Panc1 (cell line): ENCODE measurements around the gene EGFLAM. TPM values are rescaled to one million over a fixed set of nuclear protein-coding genes. Genes with fewer than 3 reads are reported as not detected.

Source experiments
- ATAC-seq: fragments of 200-7000 bp; cut with Tn5 transposase; 2 replicates; pipeline ENCODE4 v1.9.1; 2020; ENCODE audit warnings: mild to moderate bottlenecking, moderate library complexity
- BruUV-seq: library from RNA; stranded (reverse); fragments of 400-500 nt; replicated peaks from 2 replicates; lab custom pipeline; 2021; lab: Mats Ljungman, UMichigan
- CTCF ChIA-PET: fragments of 300-600 bp; sonication (Branson Sonifier 250); formaldehyde crosslinking; loops from one replicate; lab custom pipeline; 2022; ENCODE audit warnings: antibody characterized with exemption; lab: Charles Lee
- POLR2A ChIA-PET: fragments of 300-600 bp; sonication (Branson Sonifier 250); formaldehyde crosslinking; loops from one replicate; lab custom pipeline; 2022; ENCODE audit warnings: antibody characterized with exemption; lab: Charles Lee
- DNase-seq: peaks from one replicate; pipeline ENCODE4 v3.0.0-alpha.2; 2010; ENCODE audit warnings: low read depth, low spot score
- H3K27ac ChIP-seq: 2 replicates; pipeline ENCODE4 v1.5.1; 2011; ENCODE audit warnings: mild to moderate bottlenecking, low read length, inconsistent platforms
- H3K27me3 ChIP-seq: fragments of 200-500 bp; sonication (Bioruptor generic); 2 replicates; pipeline ENCODE4 v1.6.0; 2014; ENCODE audit warnings: low read length, inconsistent platforms; ENCODE audit not compliant: control insufficient read depth, insufficient read depth
- H3K36me3 ChIP-seq: fragments of 200-500 bp; sonication (Bioruptor generic); 2 replicates; pipeline ENCODE4 v1.5.1; 2014; ENCODE audit warnings: inconsistent platforms, mild to moderate bottlenecking, low read length, moderate library complexity; ENCODE audit not compliant: control insufficient read depth, insufficient read depth
- H3K4me1 ChIP-seq: 2 replicates; pipeline ENCODE4 v1.5.1; 2011; ENCODE audit warnings: inconsistent platforms, mild to moderate bottlenecking, low read length, moderate library complexity; ENCODE audit not compliant: control insufficient read depth, insufficient read depth
- H3K4me3 ChIP-seq, 2 experiments: 2 replicates each; pipeline ENCODE4 v1.5.1; 2011 to 2012; ENCODE audit warnings: low read depth in 2 of 2, low read length in 2 of 2, mild to moderate bottlenecking in 2 of 2, inconsistent platforms in 1 of 2, moderate library complexity in 1 of 2
- H3K9me3 ChIP-seq: fragments of 200-500 bp; sonication (Bioruptor generic); 2 replicates; pipeline ENCODE4 v1.5.1; 2014; ENCODE audit warnings: low read depth, mild to moderate bottlenecking, inconsistent platforms, low read length, moderate library complexity; ENCODE audit not compliant: control insufficient read depth, insufficient read depth
- CTCF ChIP-seq: fragments of 450-650 bp; IDR thresholded peaks from 2 replicates; pipeline ENCODE4 v1.5.1; 2017; ENCODE audit warnings: mild to moderate bottlenecking
- POLR2AphosphoS5 ChIP-seq: IDR thresholded peaks from 2 replicates; pipeline ENCODE4 v1.6.1; 2012; ENCODE audit warnings: mild to moderate bottlenecking, low read depth, low read length, moderate library complexity
- REST ChIP-seq, 2 experiments: IDR thresholded peaks; 2 replicates each; pipeline ENCODE4 v1.6.1; 2011 to 2012; ENCODE audit warnings: low read depth in 2 of 2, control low read depth in 1 of 2, low read length in 1 of 2, mild to moderate bottlenecking in 1 of 2, moderate library complexity in 1 of 2; ENCODE audit not compliant: insufficient read depth in 1 of 2
- SIN3A ChIP-seq: IDR thresholded peaks from 2 replicates; pipeline ENCODE4 v1.6.1; 2012; ENCODE audit warnings: low read depth, mild to moderate bottlenecking, low read length, moderate library complexity, borderline replicate concordance; ENCODE audit not compliant: insufficient read depth
- TCF7L2 ChIP-seq: IDR thresholded peaks from 2 replicates; pipeline ENCODE4 v1.6.1; 2011; ENCODE audit warnings: mild to moderate bottlenecking, low read depth, low read length, inconsistent platforms
- in situ Hi-C: cut with HindIII; loops from 2 replicates; pipeline ENCODE4 v1.10.0; 2016; ENCODE audit warnings: low sequenced_read_pairs, low pct_unique_long_range_greater_than_20kb
- intact Hi-C: fragments of 100-400 bp; cut with micrococcal nuclease; formaldehyde crosslinking; loops from one replicate; pipeline ENCODE4 v1.10.0; 2022; ENCODE audit not compliant: unreplicated experiment
- total RNA-seq: library from RNA; stranded (reverse); gene quantifications from one replicate; pipeline ENCODE4 v1.2.1, GENCODE V29; 2021; ENCODE audit not compliant: unreplicated experiment

EGFLAM gene
- total RNA-seq, 1 experiment from 2014 or later, result 14.8 TPM

DNA sequence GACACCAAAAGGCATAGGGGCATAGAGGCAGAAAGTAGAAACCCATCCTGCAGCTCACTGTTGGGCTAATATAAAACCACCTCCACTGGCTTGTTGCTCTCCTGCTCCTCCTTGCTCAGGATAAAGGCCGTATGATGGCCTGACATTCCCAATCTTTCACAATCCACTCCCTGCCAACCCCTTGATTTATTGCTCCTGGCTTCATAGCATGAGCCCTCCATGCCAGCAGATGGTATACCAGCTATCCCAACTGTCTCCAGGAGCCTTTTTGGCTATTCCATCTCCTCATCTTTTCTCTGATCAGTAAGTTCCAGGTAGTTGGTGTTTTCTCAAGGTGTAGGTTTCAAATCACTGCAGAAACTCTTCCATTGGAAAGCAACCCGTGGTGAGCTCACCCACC, 128.8 kb downstream of the EGFLAM start:
- H3K4me3 ChIP-seq, result no peak overlapping the region
- DNase-seq, result no peak
- ChIA-PET CTCF (no interaction called here), POLR2A (no interaction called here)
- no peaks in the 10 kb centered on the region for H3K36me3 ChIP-seq
- in situ Hi-C loops (no loop called here), intact Hi-C loops (no loop called here)
- peaks cover 7% of the 10 kb centered on the region; the same call in 1 of the 2 replicates for H3K27me3 ChIP-seq
- TF ChIP-seq TCF7L2 (no peak), REST (IDR thresholded peaks at IDR 0.05; ENCODE audit: insufficient read depth in 1 of 2, low read depth in 2 of 2, low read length in 1 of 2) (no peak), CTCF (no peak)
- no TSS peak for BruUV-seq
- H3K9me3 ChIP-seq, result no peaks in the 10 kb centered on the region
- no peaks in the 10 kb centered on the region for H3K4me1 ChIP-seq
- ATAC-seq, result no peak
- H3K27ac ChIP-seq, result no peak overlapping the region

DNA sequence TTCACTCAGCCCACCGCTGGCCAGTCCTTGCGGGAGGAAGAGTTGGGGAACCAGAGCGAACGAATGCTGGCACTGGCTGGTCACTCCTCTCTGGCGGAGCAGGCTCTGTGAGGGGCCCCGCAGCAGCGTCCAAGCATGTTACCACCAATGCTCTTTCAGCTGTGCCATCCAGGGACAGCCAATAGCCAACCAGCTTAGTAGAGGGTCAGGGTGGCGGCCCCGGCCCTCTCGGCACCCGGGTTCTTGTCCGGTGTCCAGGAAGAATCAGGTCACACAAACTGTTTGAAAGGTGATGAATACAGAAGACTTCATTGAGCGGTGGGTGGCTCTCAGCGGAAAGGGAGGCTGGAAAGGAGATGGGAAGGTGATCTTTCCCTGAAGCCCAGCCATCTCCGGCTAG, 135.3 kb downstream of the EGFLAM start:
- CTCF ChIA-PET, result no interaction called here

More for the DNA sequence above, 135.3 kb downstream of the EGFLAM start:
- Histone ChIP-seq H3K27me3 (peaks cover 10% of the 10 kb centered on the region), H3K27ac (no peak overlapping the region), H3K9me3 (no peaks in the 10 kb centered on the region), H3K4me1 (no peaks in the 10 kb centered on the region), H3K36me3 (no peaks in the 10 kb centered on the region), H3K4me3 (no peak overlapping the region)
- intact Hi-C loops, result no loop called here
- no TSS peak for BruUV-seq
- ATAC-seq (no peak), DNase-seq (no peak)
- TF ChIP-seq POLR2AphosphoS5 (no peak), REST (IDR thresholded peaks at IDR 0.05; ENCODE audit: insufficient read depth in 1 of 2, low read depth in 2 of 2, low read length in 1 of 2) (no peak), SIN3A (no peak), CTCF (no peak), TCF7L2 (no peak)
- in situ Hi-C loops, result no loop called here
- POLR2A ChIA-PET, result no interaction called here
